ENCODE data around the gene MYLK. TPM values are rescaled to one million over a fixed set of nuclear protein-coding genes. Genes with fewer than 3 reads are reported as not detected.
"Not testable (repeated sequence)": the region's sequence is repeated elsewhere in the genome, so short reads cannot be mapped to it uniquely, and the experiment has no call there.

Gene MYLK
- total RNA-seq, 2 donors from 2014 or later, result 4.7 to 6.6 TPM

- 89 to 100% methylated on average over 3 of the region's 3 CpGs for WGBS, 2 experiments (ENCODE audit: insufficient coverage in 1 of 2, insufficient read length in 1 of 2)
- no peaks in the 10 kb centered on the region for H3K36me3 ChIP-seq (ENCODE audit: control insufficient read depth, insufficient read depth, low read length)
- H3K27me3 Mint-ChIP-seq (ENCODE audit: insufficient read depth), result no peaks in the 10 kb centered on the region
- no peak for DNase-seq
- no peaks in the 10 kb centered on the region for H3K9me3 ChIP-seq (ENCODE audit: control insufficient read depth, low read length)
- peaks cover 5% of the 10 kb centered on the region for H3K4me1 Mint-ChIP-seq
- H3K4me3 Mint-ChIP-seq, result no peak overlapping the region
- no peak overlapping the region for H3K27ac Mint-ChIP-seq
- H3K4me3 ChIP-seq (ENCODE audit: low read length), result no peak overlapping the region
- no peaks in the 10 kb centered on the region for H3K9me3 Mint-ChIP-seq
- no peaks in the 10 kb centered on the region for H3K27me3 ChIP-seq (ENCODE audit: control insufficient read depth, insufficient read depth, low read length, poor library complexity, severe bottlenecking)
- no peak overlapping the region for H3K27ac ChIP-seq (ENCODE audit: low read depth, low read length)
- H3K4me1 ChIP-seq (ENCODE audit: control insufficient read depth, insufficient read depth, low read length), result peaks cover 6% of the 10 kb centered on the region
- TF ChIP-seq, protein P1, sequence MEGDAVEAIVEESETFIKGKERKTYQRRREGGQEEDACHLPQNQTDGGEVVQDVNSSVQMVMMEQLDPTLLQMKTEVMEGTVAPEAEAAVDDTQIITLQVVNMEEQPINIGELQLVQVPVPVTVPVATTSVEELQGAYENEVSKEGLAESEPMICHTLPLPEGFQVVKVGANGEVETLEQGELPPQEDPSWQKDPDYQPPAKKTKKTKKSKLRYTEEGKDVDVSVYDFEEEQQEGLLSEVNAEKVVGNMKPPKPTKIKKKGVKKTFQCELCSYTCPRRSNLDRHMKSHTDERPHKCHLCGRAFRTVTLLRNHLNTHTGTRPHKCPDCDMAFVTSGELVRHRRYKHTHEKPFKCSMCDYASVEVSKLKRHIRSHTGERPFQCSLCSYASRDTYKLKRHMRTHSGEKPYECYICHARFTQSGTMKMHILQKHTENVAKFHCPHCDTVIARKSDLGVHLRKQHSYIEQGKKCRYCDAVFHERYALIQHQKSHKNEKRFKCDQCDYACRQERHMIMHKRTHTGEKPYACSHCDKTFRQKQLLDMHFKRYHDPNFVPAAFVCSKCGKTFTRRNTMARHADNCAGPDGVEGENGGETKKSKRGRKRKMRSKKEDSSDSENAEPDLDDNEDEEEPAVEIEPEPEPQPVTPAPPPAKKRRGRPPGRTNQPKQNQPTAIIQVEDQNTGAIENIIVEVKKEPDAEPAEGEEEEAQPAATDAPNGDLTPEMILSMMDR (conservative IDR thresholded peaks at IDR 0.05), result no peak
- no peaks in the 10 kb centered on the region for H3K36me3 Mint-ChIP-seq (ENCODE audit: low read depth)
- no peak overlapping the region for H3K9ac ChIP-seq (ENCODE audit: extremely low read depth, low read length, poor library complexity, severe bottlenecking)
These were observed 172.8 kb downstream of the MYLK start for GRCh38 chr3:123711356-123711755.

- 91 to 95% methylated on average over 10 of the region's 10 CpGs for WGBS, 2 experiments (ENCODE audit: insufficient coverage in 1 of 2, insufficient read length in 1 of 2)
- DNase-seq, result no peak
- Histone ChIP-seq H3K4me3 (ENCODE audit: low read length) (no peak overlapping the region), H3K27ac (ENCODE audit: low read depth, low read length) (no peak overlapping the region), H3K36me3 (ENCODE audit: control insufficient read depth, insufficient read depth, low read length) (no peaks in the 10 kb centered on the region), H3K4me1 (ENCODE audit: control insufficient read depth, insufficient read depth, low read length) (peaks cover 6% of the 10 kb centered on the region), H3K9me3 (ENCODE audit: control insufficient read depth, low read length) (no peaks in the 10 kb centered on the region), H3K27me3 (ENCODE audit: control insufficient read depth, insufficient read depth, low read length, poor library complexity, severe bottlenecking) (no peaks in the 10 kb centered on the region), H3K9ac (ENCODE audit: extremely low read depth, low read length, poor library complexity, severe bottlenecking) (no peak overlapping the region)
- Mint-ChIP-seq H3K9me3 (no peaks in the 10 kb centered on the region), H3K27ac (no peak overlapping the region), H3K4me3 (no peak overlapping the region), H3K36me3 (ENCODE audit: low read depth) (no peaks in the 10 kb centered on the region), H3K27me3 (ENCODE audit: insufficient read depth) (no peaks in the 10 kb centered on the region), H3K4me1 (peaks cover 5% of the 10 kb centered on the region)
- TF ChIP-seq, protein P1 (conservative IDR thresholded peaks at IDR 0.05), result no peak
These were observed 175.6 kb downstream of the MYLK start for GRCh38 chr3:123708531-123708930.

DNA sequence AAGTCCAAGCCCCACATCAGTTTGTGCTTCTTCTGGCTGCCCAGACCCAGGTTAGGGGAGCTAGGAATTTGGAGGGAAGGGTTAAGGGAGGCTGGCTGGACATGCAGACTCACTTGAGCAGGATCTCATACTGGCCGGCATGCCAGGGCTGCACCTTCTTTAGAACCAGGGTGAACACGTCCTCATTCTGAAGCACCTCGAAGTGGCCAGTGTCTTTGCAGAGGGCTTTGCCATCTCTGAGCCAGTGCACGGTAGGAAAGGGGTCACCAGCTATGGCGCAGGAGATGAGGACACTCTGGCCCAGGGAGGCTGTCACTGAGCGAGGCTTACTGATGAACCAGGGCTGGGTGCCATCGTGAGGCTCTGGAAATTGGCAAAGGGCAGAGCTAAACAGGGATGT is 176.5 kb downstream of the MYLK start:
- H3K36me3 Mint-ChIP-seq (ENCODE audit: low read depth); DNase-seq; H3K27ac Mint-ChIP-seq; H3K4me3 Mint-ChIP-seq; H3K9ac ChIP-seq (ENCODE audit: extremely low read depth, low read length, poor library complexity, severe bottlenecking); H3K9me3 ChIP-seq (ENCODE audit: control insufficient read depth, low read length); H3K9me3 Mint-ChIP-seq; H3K4me1 Mint-ChIP-seq; H3K36me3 ChIP-seq (ENCODE audit: control insufficient read depth, insufficient read depth, low read length); H3K4me3 ChIP-seq (ENCODE audit: low read length); H3K27me3 ChIP-seq (ENCODE audit: control insufficient read depth, insufficient read depth, low read length, poor library complexity, severe bottlenecking); H3K4me1 ChIP-seq (ENCODE audit: control insufficient read depth, insufficient read depth, low read length); H3K27me3 Mint-ChIP-seq (ENCODE audit: insufficient read depth); H3K27ac ChIP-seq (ENCODE audit: low read depth, low read length): not testable (repeated sequence)
- 93 to 96% methylated on average over 7 of the region's 7 CpGs for WGBS, 2 experiments (ENCODE audit: insufficient coverage in 1 of 2, insufficient read length in 1 of 2)

DNA sequence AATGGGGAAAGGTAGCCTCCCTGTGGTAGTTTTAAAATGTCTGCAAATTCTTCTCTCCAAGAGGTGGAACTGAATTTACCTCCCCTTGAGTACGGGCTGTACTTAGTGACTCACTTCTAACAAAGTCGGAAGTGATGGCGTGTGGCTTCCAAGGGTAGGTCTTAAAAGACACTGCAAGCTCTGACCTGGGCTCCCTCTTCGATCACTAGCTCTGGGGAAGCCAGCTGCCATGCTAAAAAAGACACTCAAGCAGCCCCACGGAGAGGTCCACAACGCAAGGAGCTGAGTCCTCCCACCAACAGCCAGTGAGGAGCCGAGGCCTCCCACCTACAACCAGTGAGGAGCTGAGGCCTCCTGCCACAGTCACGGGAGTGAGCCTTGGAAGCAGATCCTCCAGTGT is 177.3 kb downstream of the MYLK start:
- Mint-ChIP-seq H3K4me1 (peaks cover 4% of the 10 kb centered on the region), H3K36me3 (ENCODE audit: low read depth) (no peaks in the 10 kb centered on the region), H3K4me3 (no peak overlapping the region), H3K27ac (no peak overlapping the region), H3K27me3 (ENCODE audit: insufficient read depth) (no peaks in the 10 kb centered on the region), H3K9me3 (no peaks in the 10 kb centered on the region)
- H3K36me3 ChIP-seq (ENCODE audit: control insufficient read depth, insufficient read depth, low read length), result no peaks in the 10 kb centered on the region
- TF ChIP-seq, protein P1 (conservative IDR thresholded peaks at IDR 0.05), result no peak
- no peaks in the 10 kb centered on the region for H3K4me1 ChIP-seq (ENCODE audit: control insufficient read depth, insufficient read depth, low read length)
- no peak overlapping the region for H3K27ac ChIP-seq (ENCODE audit: low read depth, low read length)
- H3K9ac ChIP-seq (ENCODE audit: extremely low read depth, low read length, poor library complexity, severe bottlenecking), result no peak overlapping the region
- H3K4me3 ChIP-seq (ENCODE audit: low read length), result no peak overlapping the region
- H3K9me3 ChIP-seq (ENCODE audit: control insufficient read depth, low read length), result no peaks in the 10 kb centered on the region
- 84 to 90% methylated on average over 4 to 8 of the region's 8 CpGs for WGBS, 2 experiments (ENCODE audit: insufficient coverage in 1 of 2, insufficient read length in 1 of 2)
- no peak for DNase-seq
- no peaks in the 10 kb centered on the region for H3K27me3 ChIP-seq (ENCODE audit: control insufficient read depth, insufficient read depth, low read length, poor library complexity, severe bottlenecking)

All from endodermal cell (in vitro differentiated cells).